Stimulated activated naive CD8-positive, alpha-beta T cell treated with anti-CD3 and anti-CD28 coated beads, Interleukin-15, Interleukin-2, amounts not matched to agents 100 U/mL and 50 U/mL, for 24 hours (primary cell): ENCODE data around the gene CDC42BPB.

Experiments used
- ATAC-seq: fragments of 150-1000 bp; cut with Tn5 transposase; one replicate; pipeline ENCODE4 v1.10.0; 2021
- DNase-seq: peaks from one replicate; pipeline ENCODE4 v3.0.0; 2021

The CDC42BPB gene, protein sequence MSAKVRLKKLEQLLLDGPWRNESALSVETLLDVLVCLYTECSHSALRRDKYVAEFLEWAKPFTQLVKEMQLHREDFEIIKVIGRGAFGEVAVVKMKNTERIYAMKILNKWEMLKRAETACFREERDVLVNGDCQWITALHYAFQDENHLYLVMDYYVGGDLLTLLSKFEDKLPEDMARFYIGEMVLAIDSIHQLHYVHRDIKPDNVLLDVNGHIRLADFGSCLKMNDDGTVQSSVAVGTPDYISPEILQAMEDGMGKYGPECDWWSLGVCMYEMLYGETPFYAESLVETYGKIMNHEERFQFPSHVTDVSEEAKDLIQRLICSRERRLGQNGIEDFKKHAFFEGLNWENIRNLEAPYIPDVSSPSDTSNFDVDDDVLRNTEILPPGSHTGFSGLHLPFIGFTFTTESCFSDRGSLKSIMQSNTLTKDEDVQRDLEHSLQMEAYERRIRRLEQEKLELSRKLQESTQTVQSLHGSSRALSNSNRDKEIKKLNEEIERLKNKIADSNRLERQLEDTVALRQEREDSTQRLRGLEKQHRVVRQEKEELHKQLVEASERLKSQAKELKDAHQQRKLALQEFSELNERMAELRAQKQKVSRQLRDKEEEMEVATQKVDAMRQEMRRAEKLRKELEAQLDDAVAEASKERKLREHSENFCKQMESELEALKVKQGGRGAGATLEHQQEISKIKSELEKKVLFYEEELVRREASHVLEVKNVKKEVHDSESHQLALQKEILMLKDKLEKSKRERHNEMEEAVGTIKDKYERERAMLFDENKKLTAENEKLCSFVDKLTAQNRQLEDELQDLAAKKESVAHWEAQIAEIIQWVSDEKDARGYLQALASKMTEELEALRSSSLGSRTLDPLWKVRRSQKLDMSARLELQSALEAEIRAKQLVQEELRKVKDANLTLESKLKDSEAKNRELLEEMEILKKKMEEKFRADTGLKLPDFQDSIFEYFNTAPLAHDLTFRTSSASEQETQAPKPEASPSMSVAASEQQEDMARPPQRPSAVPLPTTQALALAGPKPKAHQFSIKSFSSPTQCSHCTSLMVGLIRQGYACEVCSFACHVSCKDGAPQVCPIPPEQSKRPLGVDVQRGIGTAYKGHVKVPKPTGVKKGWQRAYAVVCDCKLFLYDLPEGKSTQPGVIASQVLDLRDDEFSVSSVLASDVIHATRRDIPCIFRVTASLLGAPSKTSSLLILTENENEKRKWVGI (N-terminal part only)

DNA sequence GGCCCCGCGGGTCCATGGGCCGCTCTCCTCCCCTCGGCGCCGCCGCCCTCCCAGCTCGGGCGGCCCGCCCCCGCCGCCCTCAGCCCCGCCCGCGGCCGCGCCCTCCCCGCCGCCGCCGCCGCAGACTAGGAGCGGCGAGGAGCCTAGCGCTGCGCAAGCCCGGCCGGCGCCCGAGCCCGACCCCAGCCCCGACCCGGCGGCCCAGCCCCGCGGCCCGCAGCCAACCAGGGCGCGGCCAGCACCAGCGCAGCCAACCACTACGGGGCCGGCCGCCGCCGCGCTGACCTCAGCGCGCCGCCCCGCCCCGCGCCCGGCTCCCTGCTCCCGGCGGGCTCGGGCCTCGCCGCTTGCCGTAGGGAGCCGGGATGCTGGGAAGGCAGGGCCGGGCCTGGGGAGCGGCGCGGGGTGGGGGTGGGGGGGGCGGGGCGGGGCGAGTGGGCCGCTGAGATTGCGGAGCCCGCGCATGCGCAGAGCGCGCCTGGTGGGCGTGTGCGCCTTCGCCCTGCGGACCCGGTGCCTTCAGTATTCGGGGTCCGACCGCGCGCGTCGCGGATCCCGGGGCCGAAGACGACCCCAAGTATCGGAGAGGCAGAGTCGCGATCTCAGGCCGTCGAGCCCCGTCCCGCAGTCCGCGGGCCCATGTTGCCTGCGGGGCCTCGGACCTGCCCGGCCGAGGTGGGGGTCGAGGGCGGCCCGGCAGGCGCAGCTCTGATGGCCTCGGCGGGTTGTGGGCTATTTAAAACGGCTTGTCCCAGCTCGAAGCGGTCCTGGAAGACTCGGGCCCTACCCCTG is at the start of gene CDC42BPB:
TSS of gene CDC42BPB (minus strand) at position 178 of the 792 bp plus-strand sequence. CDS start 376 bp downstream, outside the sequence.
- ATAC-seq: peak; percentile 89

DNA sequence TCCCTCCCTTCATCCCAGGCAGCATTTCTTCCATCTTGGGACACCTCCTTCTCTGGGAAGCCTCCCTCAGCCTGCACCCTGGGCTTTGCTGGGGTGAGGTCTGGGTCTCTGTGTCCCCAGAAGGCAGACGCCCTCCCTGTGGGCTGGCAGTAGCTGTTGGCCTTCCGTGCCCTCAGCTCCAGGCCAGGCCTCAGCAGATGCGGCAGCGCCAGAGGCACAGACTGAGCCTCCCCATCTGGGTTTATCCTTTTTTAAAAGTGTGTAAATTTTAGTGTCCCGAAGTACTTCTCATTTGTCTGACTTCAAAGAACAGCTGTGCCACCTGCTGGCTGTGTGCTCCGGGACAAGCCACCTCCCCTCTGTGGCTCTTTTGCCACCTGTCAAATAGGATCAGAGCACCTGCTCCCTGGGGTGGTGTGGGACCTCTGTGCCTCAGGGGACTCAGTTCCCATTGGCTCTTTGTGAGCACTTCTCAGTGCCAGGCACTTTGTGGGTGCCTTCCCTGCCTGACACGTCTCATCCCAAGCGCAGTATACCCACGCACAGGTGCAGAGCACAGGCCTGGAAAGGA is 48.3 kb upstream of the CDC42BPB start:
- ATAC-seq: no peak
- no peak for DNase-seq

More for the DNA sequence above, at the start of gene CDC42BPB:
- peak; percentile 59 for DNase-seq

DNA sequence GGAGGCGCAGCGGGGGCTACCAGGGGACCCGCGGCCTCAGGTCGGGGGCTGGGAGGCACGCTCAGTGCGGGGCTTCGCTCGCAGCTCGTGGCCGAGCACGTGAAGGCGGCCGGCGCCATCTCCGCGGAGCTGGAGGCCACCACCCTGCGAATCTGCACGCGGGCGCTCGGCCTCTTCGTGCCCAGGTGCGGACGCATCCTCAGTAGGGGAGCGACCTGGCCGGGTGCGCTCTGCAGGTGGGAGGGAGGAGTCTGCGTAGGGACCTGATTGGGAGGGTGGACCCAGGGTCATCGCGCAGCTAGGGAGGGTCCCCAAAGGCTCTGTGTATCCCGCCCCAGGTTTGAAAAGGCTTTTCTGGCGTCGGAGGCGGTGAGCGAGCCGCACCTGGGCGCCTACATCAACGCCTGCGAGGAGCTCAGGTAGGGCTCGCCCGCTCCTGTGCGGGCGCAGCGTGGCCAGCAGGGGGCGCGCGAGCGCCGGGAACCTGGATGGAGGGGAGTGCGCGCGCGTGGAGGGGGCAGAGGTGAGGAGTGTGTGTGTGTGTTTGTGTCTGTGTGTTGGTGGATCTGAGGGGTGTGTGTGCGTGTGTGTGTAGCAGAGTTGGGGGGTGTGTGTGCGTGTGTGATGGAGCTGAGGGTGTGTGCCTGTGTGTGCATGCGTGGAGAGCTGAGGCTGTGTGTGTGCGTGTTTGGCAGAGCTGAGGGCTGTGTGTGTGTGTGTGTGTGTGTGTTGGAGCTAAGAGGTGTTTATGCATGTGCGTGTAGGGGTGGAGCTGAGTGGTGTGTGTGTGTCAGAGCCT is 47.5 kb upstream of the CDC42BPB start:
- ATAC-seq: peak; percentile 70
- DNase-seq: peak; percentile 83

DNA sequence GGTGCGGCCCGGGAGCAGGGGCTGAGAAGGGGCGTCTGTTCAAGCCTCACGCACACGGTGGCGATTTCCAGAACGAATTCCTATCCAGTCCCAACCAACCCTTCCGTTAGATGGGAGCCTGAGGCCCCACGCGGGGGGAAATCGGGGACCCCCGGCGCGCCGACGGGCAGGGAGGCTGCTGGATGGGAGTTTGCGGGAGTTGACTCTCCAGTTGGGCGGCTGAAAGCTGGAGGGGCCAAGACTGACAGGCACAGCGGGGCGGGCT is 47.0 kb upstream of the CDC42BPB start:
- ATAC-seq (no peak), DNase-seq (no peak)

DNA sequence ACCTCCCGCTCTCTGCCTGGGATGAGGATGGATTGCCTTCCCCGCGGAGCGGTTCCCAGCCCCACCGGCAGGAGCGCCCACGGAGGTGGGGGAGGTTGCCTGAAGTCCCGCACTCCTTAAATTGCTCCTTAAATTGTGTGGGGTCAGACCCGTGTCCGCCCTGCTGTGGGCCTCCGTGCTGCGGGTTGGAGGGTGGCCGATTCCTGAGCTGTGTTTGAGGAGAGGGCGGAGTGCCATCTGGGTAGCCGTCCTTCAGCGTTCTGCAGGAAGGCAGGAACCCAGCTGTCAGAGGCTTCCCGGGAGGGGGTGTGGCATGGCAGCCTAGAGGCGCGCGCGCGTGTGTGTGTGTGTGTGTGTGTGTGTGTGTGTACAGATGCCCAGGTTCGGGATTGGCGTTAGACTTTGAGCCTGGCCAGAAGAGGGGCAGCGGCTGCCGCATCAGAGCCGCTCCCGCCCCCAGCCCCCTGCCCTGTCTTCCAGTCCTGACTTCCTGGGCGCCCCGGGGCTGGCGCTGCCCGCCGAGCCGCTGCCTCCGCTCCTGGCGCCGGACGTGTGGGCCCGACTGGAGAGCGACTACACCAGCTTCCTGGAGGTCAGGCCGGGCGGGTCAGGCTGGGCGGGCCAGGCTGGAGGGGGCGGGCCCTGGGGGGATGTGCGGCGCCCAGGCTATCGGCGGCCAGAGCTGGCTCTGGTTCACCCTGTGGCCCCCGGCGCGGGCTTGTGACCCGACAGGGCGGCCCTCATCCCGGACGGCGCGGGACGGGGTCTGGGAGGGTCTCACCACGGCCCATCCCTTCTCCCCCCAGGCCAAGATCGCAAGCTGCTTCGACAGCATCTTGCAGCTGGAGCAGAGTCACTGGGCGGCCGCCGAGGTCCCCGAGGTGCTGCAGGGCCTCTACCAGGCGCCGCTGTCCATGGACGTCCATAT is 46.4 kb upstream of the CDC42BPB start:
- DNase-seq: no peak

DNA sequence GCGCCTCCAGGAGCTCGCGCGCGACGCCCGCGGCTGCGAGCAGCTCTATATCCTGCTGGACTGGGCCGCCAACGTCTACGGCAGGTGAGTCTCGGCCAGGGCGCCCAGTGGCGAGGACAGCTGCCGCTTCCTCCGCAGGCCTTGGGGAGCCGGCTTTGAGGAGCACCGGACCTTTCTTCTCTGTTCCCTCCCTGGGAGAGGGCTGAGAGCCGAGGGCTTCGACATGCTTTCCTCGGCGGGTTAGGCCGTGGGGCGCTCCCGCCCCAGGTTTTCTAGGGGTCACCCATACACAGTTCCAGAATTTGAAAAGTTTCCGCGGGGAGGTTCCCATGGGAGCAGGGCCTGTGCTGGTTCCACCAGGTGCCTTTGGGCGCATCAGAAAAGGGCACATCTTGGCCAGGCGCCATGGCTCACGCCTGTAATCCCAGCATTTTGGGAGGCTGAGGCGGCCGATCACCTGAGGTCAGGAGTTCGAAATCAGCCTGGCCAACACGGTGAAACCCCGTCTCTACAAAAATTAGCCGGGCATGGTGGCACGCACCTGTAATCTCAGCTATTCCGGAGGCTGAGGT is 45.4 kb upstream of the CDC42BPB start:
- DNase-seq (no peak), ATAC-seq (no peak)

More for the DNA sequence above, 46.4 kb upstream of the CDC42BPB start:
- ATAC-seq: no peak

DNA sequence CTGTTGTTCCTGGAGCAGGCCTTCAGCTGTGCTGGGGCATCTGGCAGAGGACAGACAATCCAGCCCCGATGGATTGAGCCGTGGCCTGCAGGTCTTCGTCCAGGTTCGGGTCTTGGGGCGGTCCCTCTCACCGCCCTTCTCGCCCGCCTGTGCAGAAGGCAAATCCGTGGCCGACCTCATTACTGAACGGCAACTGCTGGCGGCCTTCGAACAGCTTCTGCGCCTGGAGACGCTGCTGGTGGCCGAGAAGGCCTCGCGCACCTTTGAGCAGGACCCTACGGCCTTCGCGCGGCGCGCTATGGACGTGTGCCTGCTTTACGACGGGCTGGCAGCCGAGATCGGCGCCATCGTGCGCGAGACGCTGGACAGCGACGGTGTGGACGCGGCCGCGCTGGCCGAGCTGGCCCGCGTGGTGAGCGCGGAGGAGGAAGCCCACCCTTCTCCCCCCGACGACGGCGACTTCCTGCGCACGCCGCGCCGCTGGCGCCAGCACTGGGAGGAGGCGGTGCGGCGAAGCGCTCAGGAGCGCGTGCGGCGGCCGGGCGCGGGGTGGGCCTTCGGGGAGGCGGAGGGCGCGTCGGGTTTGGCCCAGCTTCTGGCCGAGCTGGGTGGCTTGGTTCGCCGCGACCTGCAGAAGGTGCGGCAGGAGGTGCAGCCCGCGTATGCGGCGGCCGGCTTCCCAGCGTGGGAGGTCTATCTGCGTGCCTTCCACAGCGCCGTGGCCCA is 44.8 kb upstream of the CDC42BPB start:
- no peak for DNase-seq
- no peak for ATAC-seq

DNA sequence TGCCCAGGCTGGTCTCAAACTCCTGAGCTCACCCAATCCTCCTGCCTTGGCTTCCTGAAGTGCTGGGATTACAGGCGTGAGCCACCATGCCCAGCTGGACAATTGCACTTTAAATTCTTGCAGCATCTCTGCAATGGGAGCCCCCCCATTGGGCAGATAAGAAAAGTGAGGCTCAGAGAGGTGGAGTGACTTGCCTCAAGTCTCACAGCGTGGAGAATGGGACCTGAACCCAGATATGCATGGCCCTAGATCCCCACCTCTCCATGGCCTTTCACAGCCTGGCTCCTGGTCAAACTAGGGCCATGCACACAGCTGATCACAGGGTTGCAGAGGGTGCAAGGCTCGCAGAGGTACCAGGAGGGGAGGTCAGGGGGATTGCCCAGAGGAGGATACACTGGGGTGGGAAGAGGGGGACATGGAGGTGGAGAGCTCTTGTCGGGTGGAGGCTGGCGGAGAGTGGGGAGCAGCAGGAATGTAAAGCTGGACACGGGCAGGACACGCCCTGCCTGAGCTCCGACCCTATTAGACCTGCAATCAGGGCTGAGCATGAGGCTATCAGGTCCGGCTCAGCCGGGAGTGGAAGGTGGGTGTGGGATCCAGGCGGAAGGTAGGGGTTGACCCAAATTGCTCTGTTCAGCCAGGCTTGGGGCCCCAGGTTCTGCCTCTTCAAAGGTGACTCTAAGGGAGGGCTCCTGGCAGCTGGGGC is 44.1 kb upstream of the CDC42BPB start:
- ATAC-seq: no peak
- DNase-seq: no peak

DNA sequence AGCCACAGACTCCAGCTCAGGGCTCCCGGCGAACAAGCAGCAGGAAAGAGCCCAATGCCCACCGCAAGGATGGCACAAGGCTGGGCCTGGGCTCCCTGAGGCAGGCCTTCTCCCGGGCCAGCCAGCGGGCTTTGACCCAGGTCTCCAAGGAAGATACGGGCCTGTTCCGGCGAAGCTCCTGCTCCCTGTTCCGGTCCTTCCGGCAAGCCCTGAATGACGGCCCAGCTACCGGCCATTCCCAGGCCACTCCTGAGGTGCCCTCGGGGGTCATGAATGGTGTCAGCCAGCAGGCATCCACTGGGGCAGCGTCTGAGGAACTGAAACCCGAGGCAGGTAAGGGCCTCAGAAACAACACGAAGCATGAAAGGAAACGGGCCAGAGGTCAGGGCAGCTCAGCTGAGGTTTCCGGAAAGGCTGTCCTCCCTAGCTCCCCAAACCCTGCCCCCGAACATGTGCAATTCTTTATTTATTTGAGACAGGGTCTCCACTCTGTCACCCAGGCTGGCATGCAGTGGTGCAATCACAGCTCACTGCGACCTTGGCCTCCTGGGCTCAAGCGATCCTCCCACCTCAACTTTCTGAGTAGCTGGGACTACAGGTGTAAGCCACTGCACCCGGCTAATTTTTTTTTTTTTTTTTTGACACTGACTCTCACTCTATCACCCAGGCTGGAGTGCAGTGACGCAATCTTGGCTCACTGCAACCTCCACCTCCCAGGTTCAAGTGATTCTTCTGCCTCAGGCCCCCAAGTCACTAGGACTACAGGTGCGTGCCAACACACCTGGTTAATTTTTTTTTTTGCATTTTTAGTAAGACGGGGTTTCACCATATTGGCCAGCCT is 43.2 kb upstream of the CDC42BPB start:
- ATAC-seq (no peak), DNase-seq (no peak)

DNA sequence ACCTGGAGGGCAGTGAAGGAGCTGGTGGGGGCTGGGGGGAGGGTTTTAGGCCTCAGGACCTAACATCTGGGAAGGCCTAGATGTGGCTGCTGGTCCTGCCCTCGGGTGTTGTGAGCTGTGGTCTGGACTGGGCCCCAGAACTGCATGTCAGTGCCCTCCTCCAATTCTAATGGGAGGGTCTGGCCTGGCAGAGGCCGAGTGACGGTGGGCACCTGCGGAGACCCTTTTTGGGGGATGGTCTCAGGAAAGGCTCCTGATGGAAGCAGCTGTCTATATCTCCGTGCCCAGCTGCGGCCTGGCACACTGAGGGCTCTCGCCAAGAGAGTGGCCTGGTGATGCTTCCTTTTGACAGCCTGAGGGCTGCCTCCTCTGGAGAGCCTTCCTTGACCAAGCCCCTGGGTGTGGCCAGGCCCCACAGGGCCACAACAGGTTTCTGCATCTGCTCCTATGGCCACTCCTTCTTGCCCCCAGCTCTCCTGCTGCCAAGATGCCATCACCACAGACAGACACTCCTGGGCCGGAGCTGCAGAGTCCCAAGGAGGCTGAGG is 42.5 kb upstream of the CDC42BPB start:
- ATAC-seq (no peak), DNase-seq (no peak)

DNA sequence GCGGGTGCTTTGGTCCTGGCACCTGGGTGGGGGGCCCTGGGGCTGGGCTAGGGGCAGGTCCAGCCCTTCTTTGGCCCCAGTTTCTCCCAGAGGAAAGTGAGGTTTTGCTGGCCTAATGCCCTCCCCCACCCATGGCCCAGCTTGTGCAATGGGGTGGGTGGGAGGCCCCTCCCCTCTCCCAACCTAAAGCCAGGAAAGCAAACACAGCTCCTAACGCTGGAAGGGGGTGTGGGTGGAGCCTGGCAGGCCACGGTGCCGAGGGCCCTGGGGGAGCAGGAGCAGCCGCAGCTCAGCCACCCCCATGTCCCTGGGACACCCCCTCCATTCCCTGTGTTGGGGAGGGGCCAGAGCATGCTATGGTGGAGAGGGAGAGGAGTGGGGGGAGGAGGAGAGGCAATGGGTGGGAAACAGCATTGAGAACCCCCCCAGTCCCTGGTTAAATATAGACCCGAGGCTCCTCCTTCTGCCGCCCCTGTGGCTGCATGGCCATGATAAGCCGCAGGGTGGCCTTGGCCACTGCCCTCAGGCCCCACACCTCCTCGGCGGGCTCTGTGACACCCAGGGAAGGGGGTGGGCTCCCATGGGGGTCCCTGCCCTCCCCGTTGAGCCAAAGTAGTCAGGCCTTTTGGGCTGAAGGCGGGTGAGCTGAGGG is 41.9 kb upstream of the CDC42BPB start:
- DNase-seq (no peak), ATAC-seq (no peak)

DNA sequence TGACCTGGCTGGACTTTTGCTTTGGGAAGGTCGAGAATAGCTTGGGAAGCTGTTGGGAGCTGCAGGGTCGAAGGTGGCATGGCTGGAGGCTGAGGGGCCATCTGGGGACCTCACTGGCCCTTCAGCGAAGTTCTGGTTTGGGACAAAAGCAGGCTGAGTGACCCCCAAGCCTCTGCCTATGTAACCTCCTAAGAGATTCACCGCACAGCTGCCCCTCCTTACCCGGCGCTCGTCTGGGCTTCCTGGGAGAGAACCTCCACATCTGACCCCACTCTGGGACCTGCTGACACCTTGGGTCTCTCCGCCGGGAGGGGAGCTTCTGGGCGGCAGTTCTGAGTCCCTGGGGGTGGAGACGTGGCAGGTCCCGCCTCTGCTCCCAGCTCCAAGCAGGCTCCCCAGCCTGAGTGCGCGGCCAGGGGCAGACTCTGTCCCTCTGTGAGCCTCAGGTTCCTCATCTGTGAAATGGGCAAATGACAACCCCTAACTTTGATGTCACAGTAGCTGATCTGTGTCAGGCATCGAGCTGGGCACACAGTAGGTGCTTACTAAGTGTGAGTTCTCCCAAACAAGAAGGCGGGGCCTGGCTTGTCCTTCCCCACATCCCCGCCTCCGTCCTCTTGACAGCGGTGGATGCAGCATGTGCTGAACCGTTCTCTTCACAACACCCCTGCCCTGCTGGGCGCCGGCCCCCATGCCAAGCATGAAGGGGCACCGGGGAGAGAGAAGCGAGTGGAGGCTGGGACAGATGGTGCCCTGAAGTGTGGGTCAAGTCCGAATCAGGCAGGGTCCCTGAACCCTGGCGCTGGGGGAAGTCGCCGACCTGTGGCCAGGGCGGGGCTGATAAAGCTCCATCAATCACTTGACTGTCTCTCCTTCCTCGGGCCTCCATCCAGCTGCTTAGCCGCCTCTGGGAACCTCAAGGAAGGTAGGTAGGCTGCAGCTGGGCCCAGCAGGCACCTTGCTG is 40.9 kb upstream of the CDC42BPB start:
- ATAC-seq: no peak
- no peak for DNase-seq

DNA sequence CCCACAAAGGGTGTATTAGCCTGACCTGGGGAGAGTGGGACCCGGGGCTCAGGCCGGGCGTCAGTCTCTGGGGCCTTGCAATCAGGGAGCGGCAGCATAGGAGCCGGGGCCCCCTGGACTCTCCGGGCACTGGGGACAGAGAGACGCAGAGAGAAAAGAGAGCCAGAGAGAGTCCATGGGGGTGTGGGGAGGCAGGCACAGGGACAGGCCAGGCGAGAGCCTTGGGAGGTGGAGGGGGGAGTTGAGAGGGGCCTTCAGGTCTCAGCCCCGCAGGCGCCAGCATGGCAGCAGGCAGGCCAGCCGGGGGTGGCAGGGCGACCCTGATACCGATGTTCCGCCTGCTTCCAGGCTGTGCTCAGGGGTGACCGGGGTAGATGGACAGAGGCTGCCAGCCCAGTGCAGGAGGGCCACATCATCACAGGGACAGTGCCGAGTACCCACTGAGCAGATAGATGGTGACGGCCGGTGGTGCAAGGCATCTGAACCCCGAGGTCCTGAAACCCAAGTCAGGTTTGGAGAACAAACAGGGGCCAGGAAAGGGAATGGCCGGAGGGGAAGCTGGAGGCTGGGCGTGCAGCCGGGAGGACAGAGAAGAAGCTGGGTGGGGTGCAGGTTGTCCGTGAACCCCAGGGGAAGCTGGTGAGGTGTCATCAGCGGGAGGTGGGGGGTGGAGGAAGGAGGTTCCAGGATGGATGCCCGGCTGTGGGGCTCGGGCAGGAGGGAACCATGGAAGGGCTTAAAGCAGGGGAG is 40.1 kb upstream of the CDC42BPB start:
- DNase-seq: no peak
- ATAC-seq: no peak

DNA sequence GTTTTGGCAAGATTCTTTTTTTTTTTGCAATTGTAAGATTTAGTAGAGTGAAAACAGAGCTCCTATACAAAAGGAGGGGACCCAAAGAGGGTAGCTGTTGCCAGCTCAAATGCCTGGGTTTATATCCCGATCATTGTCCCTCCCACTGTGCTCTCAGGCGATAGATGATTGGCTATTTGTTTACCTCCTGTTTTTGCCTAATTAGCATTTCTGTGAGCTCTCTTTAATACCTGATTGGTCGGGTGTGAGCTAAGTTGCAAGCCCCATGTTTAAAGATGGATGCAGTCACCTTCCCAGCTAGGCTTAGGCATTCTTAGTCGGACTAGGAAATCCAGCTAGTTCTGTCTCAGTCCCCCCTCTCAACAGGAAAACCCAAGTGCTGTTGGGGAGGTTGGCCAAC is 39.0 kb upstream of the CDC42BPB start:
- DNase-seq (no peak), ATAC-seq (no peak)
